Measurements from ENCODE around the gene WNT3.

- TF ChIP-seq POLR2A (IDR thresholded peaks at IDR 0.05): no peak
- no peak for TF ChIP-seq CTCF (IDR thresholded peaks at IDR 0.05)
Observed at GRCh38 chr17:46771561-46772474, 46.7 kb downstream of the WNT3 start.

Measured in esophagus squamous epithelium (tissue), 4 donors.